Skeletal muscle tissue (tissue), 4 donors: ENCODE measurements around the gene NTSR1. TPM values are rescaled to one million over a fixed set of nuclear protein-coding genes. Genes with fewer than 3 reads are reported as not detected.
A peak's percentile ranks its signal among the peaks of the same experiment; 100 is the strongest.

Experiments used
- H3K27ac ChIP-seq: one replicate; pipeline ENCODE4 v1.7.0; 2013; ENCODE audit warnings: mild to moderate bottlenecking, low read depth, low read length, inconsistent platforms
- H3K27me3 ChIP-seq, 3 donors: one replicate each; pipeline ENCODE4 v1.7.0; 2013; ENCODE audit warnings: low read length in 3 of 3; ENCODE audit not compliant: control insufficient read depth in 3 of 3, insufficient read depth in 3 of 3
- H3K36me3 ChIP-seq, 3 donors: one replicate each; pipeline ENCODE4 v1.7.0; 2013; ENCODE audit warnings: low read length in 3 of 3; ENCODE audit not compliant: control insufficient read depth in 3 of 3, insufficient read depth in 3 of 3
- H3K4me1 ChIP-seq, 3 donors: one replicate each; pipeline ENCODE4 v1.7.0; 2013; ENCODE audit warnings: low read length in 3 of 3, mild to moderate bottlenecking in 3 of 3; ENCODE audit not compliant: control insufficient read depth in 3 of 3, insufficient read depth in 3 of 3
- H3K4me3 ChIP-seq, 3 donors: one replicate each; pipeline ENCODE4 v1.7.0; 2013; ENCODE audit warnings: low read length in 3 of 3
- H3K9ac ChIP-seq, 3 donors: one replicate each; pipeline ENCODE4 v1.7.0; 2013; ENCODE audit warnings: low read length in 3 of 3, mild to moderate bottlenecking in 3 of 3, moderate library complexity in 2 of 3, low read depth in 1 of 3
- H3K9me3 ChIP-seq, 3 donors: one replicate each; pipeline ENCODE4 v1.7.0; 2013; ENCODE audit warnings: low read length in 3 of 3; ENCODE audit not compliant: control insufficient read depth in 3 of 3
- total RNA-seq: library from RNA; depleted of rRNA; stranded (reverse); fragments of >200 nt; gene quantifications from one replicate; pipeline ENCODE4 v1.2.3, GENCODE V29; 2014
- donor health status: Osteomylitis.

NTSR1 gene
- total RNA-seq, 1 donor from 2014 or later, result under 0.01 TPM

DNA sequence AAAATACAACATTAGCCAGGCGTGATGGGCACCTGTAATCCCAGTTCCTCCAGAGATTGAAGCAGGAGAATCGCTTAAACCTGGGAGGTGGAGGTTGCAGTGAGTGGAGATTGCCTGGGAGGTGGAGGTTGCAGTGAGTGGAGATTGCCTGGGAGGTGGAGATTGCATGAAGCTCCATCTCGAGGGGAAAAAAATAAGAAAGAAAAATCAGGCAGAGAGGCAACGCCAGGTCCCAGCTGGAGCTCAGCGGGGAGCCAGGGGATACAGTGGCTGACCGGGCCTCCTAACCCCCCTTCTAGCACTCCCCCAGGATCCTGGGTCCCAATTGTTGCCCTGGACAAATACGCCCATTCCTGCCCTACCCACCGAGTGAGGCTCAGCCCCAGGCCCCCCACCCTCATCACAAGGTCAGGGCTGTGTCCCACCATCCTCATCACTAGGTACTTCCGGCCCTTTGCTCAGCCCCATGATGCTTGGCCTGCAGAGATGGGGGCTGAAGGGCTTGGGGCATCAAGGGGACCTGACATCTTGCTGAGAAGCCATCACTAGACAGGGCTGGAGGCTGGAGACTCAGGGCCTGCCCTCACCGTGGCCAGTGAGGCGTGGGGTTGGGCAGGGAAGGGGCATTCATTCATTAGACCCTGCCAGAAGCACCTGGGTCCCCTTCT is 97.9 kb downstream of the NTSR1 start:
- H3K4me3 ChIP-seq, result peak overlapping the region; percentile 69 to 95 (median 77)

DNA sequence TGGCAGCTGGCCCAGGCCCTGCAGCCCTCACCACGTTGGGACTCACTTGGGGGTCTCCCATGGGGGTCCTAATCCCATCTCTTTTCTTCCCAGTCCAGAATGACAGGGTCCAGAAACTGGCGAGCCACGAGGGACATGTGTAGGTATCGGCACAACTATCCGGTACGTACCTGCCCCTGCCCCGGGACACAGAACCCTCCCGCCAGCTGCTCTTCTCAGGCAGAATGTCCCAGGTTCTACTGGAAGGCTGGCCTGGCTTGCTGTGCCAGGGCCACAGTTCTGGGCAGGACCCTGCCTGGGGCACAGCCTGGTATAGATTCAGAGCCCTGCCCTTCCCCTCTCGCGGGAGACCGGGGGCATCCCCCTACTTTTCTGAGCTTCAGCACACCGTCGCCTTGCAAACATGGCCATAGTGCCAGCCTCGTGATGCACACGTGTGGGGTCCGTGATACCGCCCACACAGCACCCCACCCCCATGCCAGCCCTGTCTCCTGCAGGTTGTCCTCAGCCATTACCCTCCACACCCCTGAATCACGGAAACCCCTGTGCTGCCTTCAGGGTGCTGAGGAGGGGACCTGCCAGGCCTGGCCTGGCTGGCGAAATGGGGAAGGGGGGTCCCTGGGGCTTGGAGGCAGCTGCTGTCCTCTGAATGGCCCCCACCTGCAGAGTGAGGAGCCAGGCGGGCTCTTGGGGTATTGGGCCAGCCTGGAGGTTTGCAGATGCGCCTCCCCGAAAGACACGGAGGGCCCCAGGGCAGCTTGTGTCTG is 99.0 kb downstream of the NTSR1 start:
- Histone ChIP-seq H3K27ac (no peak overlapping the region), H3K36me3 (peaks cover 33 to 39% (median 39%) of the 10 kb centered on the region in 3 donors), H3K4me1 (peaks cover 30 to 36% (median 36%) of the 10 kb centered on the region in 3 donors), H3K9ac (no peak overlapping the region), H3K9me3 (no peaks in the 10 kb centered on the region), H3K27me3 (no peaks in the 10 kb centered on the region), H3K4me3 (no peak overlapping the region)

More for the DNA sequence above, 97.9 kb downstream of the NTSR1 start:
- Histone ChIP-seq H3K27ac (peak overlapping the region; percentile 55), H3K27me3 (no peaks in the 10 kb centered on the region), H3K9ac (peak overlapping the region in 2 of 3 donors; percentile 61 to 88), H3K4me1 (peaks cover 41 to 47% (median 47%) of the 10 kb centered on the region in 3 donors), H3K9me3 (no peaks in the 10 kb centered on the region), H3K36me3 (peaks cover 26 to 36% (median 30%) of the 10 kb centered on the region in 3 donors)

DNA sequence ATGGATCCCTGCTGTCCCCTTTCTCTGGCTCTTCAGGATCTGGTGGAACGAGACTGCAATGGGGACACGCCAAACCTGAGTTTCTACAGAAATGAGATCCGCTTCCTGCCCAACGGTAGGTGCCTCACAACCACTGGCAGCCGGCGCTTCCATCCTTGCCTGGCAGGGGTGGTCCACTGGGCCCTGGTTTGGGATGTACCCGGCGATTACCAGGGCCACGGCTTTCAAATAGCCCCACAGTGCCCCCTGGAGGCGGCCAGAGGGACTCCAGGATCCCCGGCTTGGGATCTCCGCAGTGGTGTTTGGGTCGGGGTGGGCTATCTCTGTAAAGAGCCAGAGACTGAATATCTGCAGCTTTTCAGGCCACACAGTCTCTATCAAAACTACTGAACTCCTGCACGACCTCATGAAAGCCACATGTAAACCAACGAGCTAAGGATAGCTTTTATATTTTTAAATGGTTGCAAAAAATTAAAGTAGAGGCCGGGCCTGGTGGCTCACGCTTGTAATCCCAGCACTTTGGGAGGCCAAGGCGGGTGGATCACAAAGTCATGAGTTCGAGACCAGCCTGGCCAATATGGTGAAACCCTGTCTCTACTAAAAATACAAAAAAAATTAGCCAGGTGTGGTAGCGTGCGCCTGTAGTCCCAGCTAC is 99.7 kb downstream of the NTSR1 start:
- H3K27me3 ChIP-seq, result no peaks in the 10 kb centered on the region
- no peak overlapping the region for H3K27ac ChIP-seq
- peaks cover 22 to 29% (median 29%) of the 10 kb centered on the region in 3 donors for H3K4me1 ChIP-seq
- no peak overlapping the region for H3K4me3 ChIP-seq
- peaks cover 35 to 39% (median 39%) of the 10 kb centered on the region in 3 donors for H3K36me3 ChIP-seq
- no peaks in the 10 kb centered on the region for H3K9me3 ChIP-seq
- H3K9ac ChIP-seq, result no peak overlapping the region

DNA sequence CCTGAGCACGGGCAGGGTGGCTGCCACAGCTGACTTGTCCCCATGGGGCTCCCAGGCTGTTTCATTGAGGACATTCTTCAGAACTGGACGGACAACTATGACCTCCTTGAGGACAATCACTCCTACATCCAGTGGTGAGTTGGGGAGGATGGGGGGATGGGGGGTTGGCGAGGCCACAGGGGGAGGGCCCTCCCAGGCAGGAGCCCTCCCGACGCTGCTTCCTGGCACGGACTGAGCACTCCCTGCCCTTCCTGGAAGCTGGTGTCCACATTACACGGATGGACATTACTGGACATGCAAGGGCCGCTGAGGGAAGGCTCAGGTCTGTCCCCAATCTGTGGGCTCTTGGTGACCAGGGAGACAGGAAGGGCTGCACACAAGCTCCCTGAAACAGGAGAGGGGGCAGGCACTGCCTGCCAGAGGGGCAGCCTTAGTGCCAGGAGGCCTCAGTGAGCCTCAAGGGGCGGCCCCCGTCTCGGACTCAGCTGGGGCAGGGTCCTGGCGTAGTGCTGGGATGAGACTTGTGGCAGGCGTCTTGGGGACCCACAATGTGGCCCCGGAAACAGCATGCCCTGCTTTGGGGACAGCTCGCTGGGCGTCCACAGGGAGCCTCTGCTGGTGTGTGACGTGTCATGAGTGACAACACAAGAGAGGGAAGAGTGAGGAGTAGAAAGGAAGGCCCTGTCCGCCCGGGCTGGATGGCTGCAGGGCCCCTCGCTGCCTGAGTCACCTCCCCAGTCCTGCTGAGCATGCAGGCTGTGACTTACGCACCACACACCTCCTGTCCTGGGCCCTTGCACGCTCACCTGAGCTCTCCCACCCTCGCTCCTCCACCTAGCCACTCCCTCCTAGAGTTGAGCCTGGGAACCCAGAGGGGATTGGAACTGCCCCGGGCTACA is 101.1 kb downstream of the NTSR1 start:
- Histone ChIP-seq H3K9me3 (no peaks in the 10 kb centered on the region), H3K9ac (no peak overlapping the region), H3K36me3 (peaks cover 35 to 42% (median 39%) of the 10 kb centered on the region in 3 donors), H3K27ac (no peak overlapping the region), H3K4me3 (no peak overlapping the region), H3K27me3 (peaks cover 2 to 7% (median 4%) of the 10 kb centered on the region in 3 donors), H3K4me1 (peaks cover 16 to 22% (median 19%) of the 10 kb centered on the region in 3 donors)

DNA sequence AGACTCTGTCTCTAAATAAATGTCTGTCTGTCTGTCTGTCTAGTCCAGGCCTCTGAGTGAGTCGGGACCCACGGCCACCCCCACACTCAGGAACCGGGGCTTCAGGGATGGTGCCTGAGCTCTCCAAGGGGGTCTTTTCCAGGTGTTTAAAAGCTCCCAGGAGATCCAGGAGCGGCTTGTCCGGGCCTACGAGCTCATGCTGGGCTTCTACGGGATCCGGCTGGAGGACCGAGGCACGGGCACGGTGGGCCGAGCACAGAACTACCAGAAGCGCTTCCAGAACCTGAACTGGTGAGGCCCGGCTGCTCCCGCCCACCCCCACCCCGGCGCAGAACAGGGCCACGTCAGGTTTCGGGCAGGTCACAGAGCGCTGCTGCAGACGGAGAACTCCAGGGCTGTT is 102.7 kb downstream of the NTSR1 start:
- no peak overlapping the region for H3K27ac ChIP-seq
- H3K4me3 ChIP-seq, result no peak overlapping the region
- H3K4me1 ChIP-seq, result peaks cover 13 to 18% (median 14%) of the 10 kb centered on the region in 3 donors
- peaks cover 35 to 42% (median 39%) of the 10 kb centered on the region in 3 donors for H3K36me3 ChIP-seq
- peaks cover 17 to 23% (median 19%) of the 10 kb centered on the region in 3 donors for H3K27me3 ChIP-seq
- H3K9ac ChIP-seq, result no peak overlapping the region
- no peaks in the 10 kb centered on the region for H3K9me3 ChIP-seq

DNA sequence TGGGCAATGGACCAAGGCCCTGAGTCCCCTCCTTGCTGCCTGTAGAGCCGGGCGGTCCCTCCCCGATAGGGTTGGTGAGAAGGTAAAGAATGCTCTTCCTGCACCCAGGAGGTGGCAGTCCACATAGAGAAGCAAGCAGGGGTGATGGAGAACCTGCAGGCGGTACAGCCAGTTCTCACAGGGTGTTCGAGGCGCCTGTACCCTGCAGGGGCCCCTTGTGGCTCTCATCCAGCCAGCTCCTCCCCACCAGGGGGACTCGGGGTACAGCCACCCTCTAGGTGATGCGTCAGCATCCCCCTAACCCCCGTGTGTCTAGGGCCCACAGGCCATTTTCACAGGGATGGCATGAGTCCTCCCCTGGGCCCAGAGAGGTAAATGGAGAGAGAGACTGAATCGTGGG is 103.1 kb downstream of the NTSR1 start:
- Histone ChIP-seq H3K4me3 (no peak overlapping the region), H3K36me3 (peaks cover 35 to 41% (median 39%) of the 10 kb centered on the region in 3 donors), H3K9ac (no peak overlapping the region), H3K4me1 (peaks cover 10 to 17% (median 11%) of the 10 kb centered on the region in 3 donors), H3K27ac (no peak overlapping the region), H3K27me3 (peaks cover 20 to 26% (median 22%) of the 10 kb centered on the region in 3 donors), H3K9me3 (no peaks in the 10 kb centered on the region)

Other genes starting within 250 kb of the NTSR1 start
- 0.52 TPM for gene GATA5, start 232.8 kb upstream of the NTSR1 start, total RNA-seq
- not detected for gene SLCO4A1, start 66.3 kb upstream of the NTSR1 start, total RNA-seq
- gene MRGBP, start 87.6 kb downstream of the NTSR1 start, total RNA-seq, result 5.7 TPM
- gene OGFR, start 96.0 kb downstream of the NTSR1 start, total RNA-seq, result 13.6 TPM
- gene COL9A3, start 108.2 kb downstream of the NTSR1 start, total RNA-seq, result 8.9 TPM
- 6.3 TPM for gene TCFL5, start 153.0 kb downstream of the NTSR1 start, total RNA-seq
- 35.0 TPM for gene DIDO1, start 217.7 kb downstream of the NTSR1 start, total RNA-seq
- gene GID8, start 229.3 kb downstream of the NTSR1 start, total RNA-seq, result 28.7 TPM
- gene SLC17A9, start 243.9 kb downstream of the NTSR1 start, total RNA-seq, result not detected